Measurements from ENCODE around the gene LIF.
"Not testable (repeated sequence)": the region's sequence is repeated elsewhere in the genome, so short reads cannot be mapped to it uniquely, and the experiment has no call there.

LIF gene

GRCh38 chr22:30224161-30224857 lies 22.2 kb downstream of the LIF start:
- DNase-seq, result no peak

GRCh38 chr22:30223303-30223702 lies 23.3 kb downstream of the LIF start:
- DNase-seq, result no peak

- DNase-seq, result no peak
These were observed 24.2 kb downstream of the LIF start for GRCh38 chr22:30222321-30222720.

DNA sequence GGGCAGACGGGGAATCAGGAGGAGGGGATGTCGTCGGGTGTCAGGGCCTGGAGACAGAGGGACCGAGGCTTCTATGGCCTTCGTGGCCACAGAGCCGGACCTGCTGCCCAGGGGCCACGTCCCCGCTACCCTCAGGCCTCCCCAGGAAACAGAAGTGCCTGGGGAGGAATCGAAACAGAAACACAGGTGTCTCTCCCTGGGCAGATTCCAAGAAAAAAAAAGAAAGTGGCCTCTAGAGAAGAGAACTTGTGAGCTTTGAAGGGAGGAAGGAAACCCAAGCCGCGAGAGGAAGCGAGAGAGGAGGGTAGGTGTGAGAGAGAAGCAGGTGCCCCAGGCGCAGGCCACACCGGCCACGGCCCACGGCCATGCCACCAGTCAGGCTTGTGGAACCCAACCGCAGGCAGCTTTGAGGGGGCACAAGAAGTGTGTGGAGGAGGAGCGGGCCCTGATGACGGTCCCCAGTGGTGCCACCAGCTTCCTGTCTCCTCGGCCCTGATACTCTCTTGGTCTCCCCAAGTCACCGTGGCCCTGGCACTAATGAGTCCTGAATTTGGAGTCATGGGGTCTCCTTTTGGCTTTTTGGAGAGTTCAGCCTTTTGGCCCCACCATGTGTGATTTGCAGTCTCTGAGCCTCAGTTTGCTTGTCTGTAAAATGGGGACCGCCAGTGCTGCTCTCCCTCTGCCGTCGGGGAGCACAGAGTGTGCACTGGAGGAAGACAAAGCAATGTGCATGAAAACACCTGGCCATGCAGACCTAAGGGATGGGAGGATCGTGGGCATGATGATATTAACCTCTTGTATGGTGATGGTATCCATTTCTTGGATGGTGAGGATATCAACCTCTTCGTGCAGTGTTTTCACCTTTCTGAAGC lies 25.2 kb downstream of the LIF start:
- no peak for DNase-seq

GRCh38 chr22:30220338-30221012 lies 26.1 kb downstream of the LIF start:
- no peak for DNase-seq

DNA sequence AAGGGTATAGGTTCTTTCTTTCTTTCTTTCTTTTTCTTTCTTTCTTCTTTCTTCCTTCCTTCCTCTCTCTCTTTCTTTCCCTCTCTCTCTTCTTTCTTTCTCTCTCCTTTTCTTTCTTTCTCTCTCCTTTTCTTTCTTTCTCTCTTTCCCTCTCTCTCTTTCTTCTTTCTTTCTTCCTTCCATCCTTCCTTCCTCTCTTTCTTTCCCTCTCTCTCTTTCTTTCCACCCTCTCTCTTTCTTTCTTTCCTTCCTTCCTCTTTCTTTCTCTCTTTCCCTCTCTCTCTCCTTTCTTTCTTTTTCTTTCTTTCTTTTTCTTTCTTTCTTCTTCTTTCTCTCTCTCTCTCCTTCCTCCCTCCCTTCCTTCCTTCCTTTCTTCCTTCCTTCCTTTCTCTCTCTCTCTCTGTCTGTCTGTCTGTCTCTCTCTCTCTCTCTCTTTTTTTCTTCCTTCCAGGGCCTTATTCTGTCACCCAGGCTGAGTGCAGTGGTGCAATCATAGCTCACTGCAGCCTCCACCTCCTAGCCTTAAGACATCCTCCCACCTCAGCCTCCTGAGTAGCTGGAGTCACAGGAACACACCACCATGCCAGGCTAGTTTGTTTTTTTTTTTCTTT lies 26.8 kb downstream of the LIF start:
- no peak for DNase-seq

DNA sequence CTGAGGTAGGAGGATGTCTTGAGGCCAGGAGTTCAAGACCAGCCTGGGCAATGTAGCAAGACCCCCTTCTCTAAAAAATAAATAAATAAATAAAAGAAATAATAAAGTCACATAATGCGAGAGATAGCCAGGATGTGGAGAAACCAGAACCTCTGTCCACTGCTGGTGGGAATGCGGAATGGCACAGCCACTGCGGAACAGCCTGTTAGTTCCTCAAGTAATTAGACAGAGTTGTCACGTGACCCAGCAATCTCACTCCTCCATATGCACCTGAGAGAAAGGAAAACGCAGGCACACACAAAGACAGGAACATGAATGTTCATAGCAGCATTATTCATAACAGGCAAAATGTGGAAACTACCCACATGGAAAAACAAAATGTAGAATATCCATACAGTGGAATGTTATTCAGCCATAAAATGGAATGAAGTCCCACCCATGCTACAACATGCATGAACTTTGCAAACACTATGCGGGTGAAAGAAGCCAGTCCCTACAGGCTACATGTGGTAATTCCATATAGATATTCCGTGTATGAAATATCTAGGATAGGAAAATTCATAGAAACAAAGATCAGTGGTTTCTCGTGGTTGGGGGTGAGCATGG lies 27.4 kb downstream of the LIF start:
- DNase-seq, result peak in 1 of 2 experiments; percentile 52

DNA sequence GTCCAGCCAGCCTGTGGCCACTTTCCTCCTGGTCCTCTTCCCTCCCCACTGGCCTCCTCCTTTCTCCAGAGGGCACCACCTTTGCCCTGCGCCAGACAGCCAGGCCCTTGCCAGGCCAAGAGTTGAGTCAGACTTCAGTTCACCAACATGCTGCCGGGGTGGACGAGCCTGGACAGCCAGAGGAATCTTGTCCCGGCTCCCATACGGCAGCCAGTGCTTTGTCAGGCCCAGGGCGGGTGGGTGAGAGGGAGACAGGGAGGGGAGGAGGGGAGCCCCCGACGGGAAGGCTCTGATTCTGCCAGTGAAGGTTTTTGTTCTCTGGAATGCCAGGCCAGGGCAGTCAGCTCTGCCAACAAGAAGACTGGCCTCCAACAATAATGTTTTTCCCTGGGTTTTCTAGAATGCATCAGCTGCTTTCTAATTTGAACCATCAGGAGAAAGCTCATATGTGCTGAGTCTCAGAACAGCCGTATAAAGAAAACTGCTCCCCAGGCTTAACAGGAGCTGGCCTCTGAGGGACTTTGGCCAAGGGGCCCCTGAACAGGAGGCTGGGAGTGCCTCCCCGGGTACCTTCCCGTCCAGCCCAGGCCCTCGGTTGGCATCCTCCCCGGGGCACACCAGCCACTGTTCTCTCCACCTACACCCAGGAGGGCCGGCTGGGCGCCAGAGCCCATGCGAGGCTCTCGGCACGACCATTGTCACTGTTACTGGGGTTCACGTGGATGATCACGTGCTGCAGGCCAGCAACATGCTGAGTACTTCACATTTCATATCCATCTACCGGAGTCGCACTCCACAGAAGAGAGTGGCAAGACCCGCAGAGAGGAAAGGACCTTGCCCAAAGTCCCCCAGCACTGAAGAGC lies 28.6 kb downstream of the LIF start:
- no peak for DNase-seq

DNA sequence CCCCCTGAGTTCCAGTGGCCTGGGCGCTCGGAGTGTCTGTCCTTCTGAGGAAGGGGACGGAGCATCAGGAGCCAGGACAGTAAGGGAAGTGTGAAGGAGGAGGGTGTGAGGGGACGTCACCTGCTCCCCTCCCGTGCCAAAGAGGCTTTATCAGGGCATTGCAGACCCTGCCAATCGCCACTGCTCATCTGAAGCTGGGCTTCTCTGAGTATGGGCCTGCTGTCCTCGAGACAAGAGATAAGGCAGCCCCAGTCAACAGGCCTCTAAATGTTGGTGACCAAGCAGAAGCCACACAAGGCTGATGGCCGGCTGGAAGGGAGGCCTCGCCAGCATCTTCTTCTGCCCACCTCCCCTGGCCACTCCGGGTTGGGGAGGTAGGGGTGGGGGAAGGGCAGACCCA lies 29.8 kb downstream of the LIF start:
- no peak for DNase-seq

- not testable (repeated sequence) for DNase-seq
These were observed 30.3 kb downstream of the LIF start for GRCh38 chr22:30216272-30216671.

DNA sequence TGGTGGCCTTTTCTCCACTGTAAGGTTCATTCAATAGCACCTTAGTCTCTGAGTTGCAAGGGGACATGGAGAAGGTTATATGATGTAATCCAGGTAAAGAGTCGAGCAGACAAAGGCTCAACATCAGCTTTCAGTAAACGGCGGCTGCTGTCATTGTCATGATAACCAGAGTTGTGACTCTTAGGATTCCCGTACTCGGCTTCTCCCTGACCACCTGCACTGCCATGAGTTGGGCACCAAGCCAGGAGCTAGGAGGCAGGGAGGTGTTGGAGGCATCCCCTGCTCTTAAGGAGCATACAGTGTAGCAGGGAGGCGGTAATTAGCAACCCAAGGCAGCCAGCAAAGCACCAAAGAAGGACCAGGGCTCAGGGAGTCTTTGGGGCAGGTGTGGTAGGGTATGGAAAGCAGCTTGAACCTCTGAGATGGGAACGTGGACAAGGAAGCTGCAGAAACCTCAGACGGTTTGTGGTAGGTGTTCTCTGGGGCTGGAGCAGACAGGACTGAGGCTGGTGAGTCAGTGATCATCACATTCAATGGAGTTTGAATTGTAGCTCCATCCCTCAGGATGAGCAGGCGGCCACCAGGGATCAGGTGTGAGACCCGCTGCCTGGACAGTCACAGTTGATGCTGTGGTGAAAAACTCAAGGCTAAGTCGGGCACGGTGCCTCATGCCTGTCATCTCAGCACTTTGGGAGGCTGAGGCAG lies 31.7 kb downstream of the LIF start:
- peak; percentile 34 to 75 for DNase-seq

- DNase-seq, result no peak
These were observed 33.5 kb downstream of the LIF start for GRCh38 chr22:30212996-30213441.

DNA sequence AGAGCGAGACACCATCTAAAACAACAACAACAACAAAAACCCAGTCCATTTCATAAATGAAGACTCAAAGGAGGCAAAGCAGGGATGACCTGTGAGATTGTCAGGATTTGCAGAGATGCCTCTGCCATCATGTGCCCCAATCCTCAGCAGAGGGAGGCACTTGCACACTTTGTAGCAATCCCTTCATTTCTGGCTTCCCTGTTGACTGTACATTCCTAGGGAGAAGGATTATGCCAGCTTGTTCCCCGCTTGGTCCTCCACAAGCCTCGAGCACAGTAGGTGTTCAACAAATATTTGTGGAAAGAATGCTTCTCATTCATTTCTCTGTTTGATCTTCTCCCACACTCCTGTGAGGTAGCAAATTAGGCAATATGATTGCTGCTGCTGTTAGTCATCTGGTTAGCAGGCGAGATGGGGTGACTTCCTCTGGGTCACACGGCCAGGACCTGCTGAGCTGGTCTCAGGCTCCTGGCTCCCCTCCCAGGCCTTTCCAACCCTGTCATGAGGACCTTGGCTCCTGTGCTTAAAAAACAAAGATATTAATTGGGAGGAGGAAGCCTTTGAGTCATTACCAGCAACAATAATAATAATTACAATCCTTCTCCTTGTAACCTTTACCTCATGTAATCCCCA lies 34.1 kb downstream of the LIF start:
- DNase-seq, result no peak

DNA sequence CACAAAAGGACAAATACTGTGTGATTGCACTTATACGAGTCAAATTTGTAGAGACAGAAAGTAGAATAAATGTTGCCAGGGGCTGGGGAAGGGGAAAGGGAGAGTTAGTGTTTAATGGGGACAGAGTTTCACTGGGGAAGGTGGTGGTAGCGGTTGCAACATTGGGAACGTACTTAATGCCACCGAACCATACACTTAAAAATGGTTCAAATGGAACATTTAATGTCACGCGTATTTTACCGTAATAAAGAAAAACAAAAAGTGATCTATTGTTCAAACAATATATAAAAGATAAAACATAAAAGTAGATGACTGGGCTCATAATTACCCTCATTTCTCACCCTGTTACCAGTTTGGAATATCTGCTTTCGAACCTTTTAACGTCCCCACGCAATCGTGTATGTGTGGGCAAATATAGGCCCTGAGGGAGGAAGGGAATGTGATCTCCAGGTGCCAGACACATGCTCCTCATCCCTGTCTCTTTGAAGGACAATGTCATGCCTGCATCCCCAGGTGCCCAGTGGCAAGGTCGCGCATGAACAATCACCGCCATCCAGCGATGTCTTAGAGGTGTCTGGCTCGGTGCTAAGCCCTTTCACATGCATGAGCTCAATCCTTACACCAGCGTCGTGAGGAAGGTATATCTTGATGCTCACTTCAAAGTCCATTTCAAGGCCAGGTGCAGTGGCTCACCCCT lies 35.3 kb downstream of the LIF start:
- DNase-seq, result no peak

- no peak for DNase-seq
These were observed 36.2 kb downstream of the LIF start for GRCh38 chr22:30210235-30210909.

DNA sequence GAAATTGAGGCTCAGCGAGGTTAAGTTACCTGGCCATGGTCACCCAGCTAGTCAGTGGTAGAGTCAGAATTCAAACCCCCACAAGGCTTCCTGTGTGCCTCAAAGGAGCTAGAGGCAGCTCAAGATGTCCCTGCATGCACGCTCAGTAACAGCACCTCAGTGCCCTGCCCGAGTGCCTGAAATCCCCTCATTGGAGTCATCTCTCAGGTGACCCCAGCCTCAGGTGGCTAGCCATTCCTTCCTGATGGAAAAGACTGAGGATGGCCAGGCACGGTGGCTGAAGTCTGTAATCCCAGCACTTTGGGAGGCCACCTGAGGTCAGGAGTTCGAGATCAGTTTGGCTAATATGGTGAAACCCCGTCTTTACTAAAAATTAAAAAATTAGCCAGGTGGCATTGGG lies 36.9 kb downstream of the LIF start:
- no peak for DNase-seq

GRCh38 chr22:30208631-30209603 lies 37.6 kb downstream of the LIF start:
- DNase-seq, result no peak

GRCh38 chr22:30206944-30207343 lies 39.6 kb downstream of the LIF start:
- DNase-seq, result no peak

Measured in NCI-H524 (cell line).